ENCODE data around the gene FBXL12.
A peak's percentile ranks its signal among the peaks of the same experiment; 100 is the strongest.
"Not testable (repeated sequence)": the region's sequence is repeated elsewhere in the genome, so short reads cannot be mapped to it uniquely, and the experiment has no call there.

FBXL12 gene

GRCh38 chr19:9818734-9819595 is at the start of gene FBXL12:
TSS of gene FBXL12 (minus strand) at chr19:9819079. CDS start at chr19:9818813, 266 bp downstream.
- DNase-seq (ENCODE audit: low read depth), result peak; percentile 100

- DNase-seq (ENCODE audit: low read depth), result no peak
These were observed 47.0 kb upstream of the FBXL12 start for GRCh38 chr19:9865732-9866501.

GRCh38 chr19:9863759-9864158 is 44.9 kb upstream of the FBXL12 start:
- no peak for DNase-seq (ENCODE audit: low read depth)

- no peak for DNase-seq (ENCODE audit: low read depth)
These were observed 44.1 kb upstream of the FBXL12 start for GRCh38 chr19:9862938-9863337.

GRCh38 chr19:9861503-9861902 is 42.6 kb upstream of the FBXL12 start:
- no peak for DNase-seq (ENCODE audit: low read depth)

GRCh38 chr19:9860407-9860806 is 41.5 kb upstream of the FBXL12 start:
- no peak for DNase-seq (ENCODE audit: low read depth)

- DNase-seq (ENCODE audit: low read depth), result no peak
These were observed 39.9 kb upstream of the FBXL12 start for GRCh38 chr19:9858766-9859165.

- DNase-seq (ENCODE audit: low read depth), result no peak
These were observed 39.3 kb upstream of the FBXL12 start for GRCh38 chr19:9857920-9858746.

GRCh38 chr19:9857076-9857721 is 38.3 kb upstream of the FBXL12 start:
- no peak for DNase-seq (ENCODE audit: low read depth)

GRCh38 chr19:9856609-9857008 is 37.7 kb upstream of the FBXL12 start:
- DNase-seq (ENCODE audit: low read depth), result no peak

GRCh38 chr19:9854282-9854846 is 35.5 kb upstream of the FBXL12 start:
- DNase-seq (ENCODE audit: low read depth), result no peak

GRCh38 chr19:9850235-9850959 is 31.5 kb upstream of the FBXL12 start:
- DNase-seq (ENCODE audit: low read depth), result no peak

GRCh38 chr19:9849791-9850190 is 30.9 kb upstream of the FBXL12 start:
- no peak for DNase-seq (ENCODE audit: low read depth)

GRCh38 chr19:9848762-9849161 is 29.9 kb upstream of the FBXL12 start:
- no peak for DNase-seq (ENCODE audit: low read depth)

GRCh38 chr19:9848060-9848459 is 29.2 kb upstream of the FBXL12 start:
- no peak for DNase-seq (ENCODE audit: low read depth)

- peak; percentile 94 for DNase-seq (ENCODE audit: low read depth)
These were observed 28.3 kb upstream of the FBXL12 start for GRCh38 chr19:9847087-9847671.

- not testable (repeated sequence) for DNase-seq (ENCODE audit: low read depth)
These were observed 24.9 kb upstream of the FBXL12 start for GRCh38 chr19:9843626-9844273.

- DNase-seq (ENCODE audit: low read depth), result no peak
These were observed 24.2 kb upstream of the FBXL12 start for GRCh38 chr19:9842834-9843625.

- peak; percentile 59 for DNase-seq (ENCODE audit: low read depth)
These were observed 20.5 kb upstream of the FBXL12 start for GRCh38 chr19:9839415-9839814.
